ENCODE data around the gene ELMO1.

The ELMO1 gene

DNA sequence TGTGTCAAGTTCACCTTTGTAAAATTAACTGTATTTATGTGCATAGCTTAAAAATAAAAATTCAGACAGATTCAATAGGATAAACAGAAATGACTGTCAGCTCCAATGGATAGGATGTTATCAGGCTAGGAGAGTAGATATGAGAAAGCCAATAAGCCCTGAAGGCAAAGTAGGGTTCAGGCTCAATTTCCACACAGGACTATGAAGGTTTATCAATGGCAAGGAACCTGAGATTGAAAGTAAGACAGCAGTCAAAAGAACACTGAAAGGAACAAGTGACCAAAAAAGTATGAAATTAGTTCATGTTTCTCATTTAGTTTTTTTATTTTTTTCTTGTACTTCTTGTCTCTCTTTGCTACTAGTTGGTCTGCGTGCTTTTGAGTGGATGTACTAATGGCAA is 121.4 kb downstream of the ELMO1 start:
- TF ChIP-seq, protein P1, sequence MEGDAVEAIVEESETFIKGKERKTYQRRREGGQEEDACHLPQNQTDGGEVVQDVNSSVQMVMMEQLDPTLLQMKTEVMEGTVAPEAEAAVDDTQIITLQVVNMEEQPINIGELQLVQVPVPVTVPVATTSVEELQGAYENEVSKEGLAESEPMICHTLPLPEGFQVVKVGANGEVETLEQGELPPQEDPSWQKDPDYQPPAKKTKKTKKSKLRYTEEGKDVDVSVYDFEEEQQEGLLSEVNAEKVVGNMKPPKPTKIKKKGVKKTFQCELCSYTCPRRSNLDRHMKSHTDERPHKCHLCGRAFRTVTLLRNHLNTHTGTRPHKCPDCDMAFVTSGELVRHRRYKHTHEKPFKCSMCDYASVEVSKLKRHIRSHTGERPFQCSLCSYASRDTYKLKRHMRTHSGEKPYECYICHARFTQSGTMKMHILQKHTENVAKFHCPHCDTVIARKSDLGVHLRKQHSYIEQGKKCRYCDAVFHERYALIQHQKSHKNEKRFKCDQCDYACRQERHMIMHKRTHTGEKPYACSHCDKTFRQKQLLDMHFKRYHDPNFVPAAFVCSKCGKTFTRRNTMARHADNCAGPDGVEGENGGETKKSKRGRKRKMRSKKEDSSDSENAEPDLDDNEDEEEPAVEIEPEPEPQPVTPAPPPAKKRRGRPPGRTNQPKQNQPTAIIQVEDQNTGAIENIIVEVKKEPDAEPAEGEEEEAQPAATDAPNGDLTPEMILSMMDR (IDR thresholded peaks at IDR 0.05; ENCODE audit: low read depth, low read length): no peak
- Histone ChIP-seq H3K27ac (no peak overlapping the region), H3K4me3 (ENCODE audit: low read depth, low read length) (no peak overlapping the region), H3K36me3 (no peaks in the 10 kb centered on the region), H3K9me3 (ENCODE audit: severe bottlenecking) (no peaks in the 10 kb centered on the region), H3K27me3 (ENCODE audit: insufficient read depth, low read depth, severe bottlenecking) (no peaks in the 10 kb centered on the region)
- DNase-seq: no peak

DNA sequence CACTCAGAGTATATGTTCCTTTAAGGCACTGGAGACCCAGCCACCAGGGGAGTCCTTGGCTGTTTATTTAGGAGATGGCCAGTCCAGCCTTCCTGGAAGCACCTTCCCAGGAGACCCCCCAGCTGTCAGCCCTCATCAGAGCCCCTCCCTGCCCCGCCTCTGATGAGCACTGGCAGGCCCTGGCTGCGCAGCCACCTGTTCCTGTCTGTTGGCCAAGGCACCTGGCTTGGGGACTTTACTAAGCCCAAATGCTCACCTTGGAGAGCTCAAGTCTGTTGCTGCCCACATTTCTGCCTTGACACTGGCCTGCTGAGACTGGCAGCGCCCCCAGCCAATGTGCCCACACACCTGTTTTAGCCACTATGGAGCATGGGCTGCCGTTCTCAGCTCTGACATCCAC is 124.7 kb downstream of the ELMO1 start:
- H3K27me3 ChIP-seq (ENCODE audit: insufficient read depth, low read depth, severe bottlenecking): no peaks in the 10 kb centered on the region
- DNase-seq: peak; percentile 13
- TF ChIP-seq, protein P1 (IDR thresholded peaks at IDR 0.05; ENCODE audit: low read depth, low read length): no peak
- no peak overlapping the region for H3K27ac ChIP-seq
- H3K36me3 ChIP-seq: no peaks in the 10 kb centered on the region
- H3K4me3 ChIP-seq (ENCODE audit: low read depth, low read length): no peak overlapping the region
- H3K9me3 ChIP-seq (ENCODE audit: severe bottlenecking): no peaks in the 10 kb centered on the region

DNA sequence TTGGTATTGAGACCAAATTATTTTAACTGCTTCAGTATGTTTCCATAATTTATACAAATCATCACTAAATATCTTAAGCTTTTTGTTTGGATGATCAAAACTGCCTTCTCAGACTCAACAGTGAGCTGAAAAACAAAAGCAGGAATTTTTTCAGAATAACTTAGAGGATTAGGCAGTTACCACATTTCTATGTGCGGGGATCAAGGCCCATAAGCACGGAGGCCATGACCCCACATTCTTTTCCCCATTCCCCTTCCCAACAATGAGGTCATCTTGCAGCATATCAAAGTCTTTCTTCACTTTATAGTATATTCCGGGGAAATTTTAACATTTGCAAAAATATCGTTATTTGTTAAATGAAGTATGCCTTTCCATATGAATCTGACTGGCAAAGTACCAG is 125.8 kb downstream of the ELMO1 start:
- no peak overlapping the region for H3K27ac ChIP-seq
- H3K9me3 ChIP-seq (ENCODE audit: severe bottlenecking): no peaks in the 10 kb centered on the region
- H3K4me3 ChIP-seq (ENCODE audit: low read depth, low read length): no peak overlapping the region
- no peaks in the 10 kb centered on the region for H3K36me3 ChIP-seq
- H3K27me3 ChIP-seq (ENCODE audit: insufficient read depth, low read depth, severe bottlenecking): no peaks in the 10 kb centered on the region
- TF ChIP-seq, protein P1 (IDR thresholded peaks at IDR 0.05; ENCODE audit: low read depth, low read length): no peak
- no peak for DNase-seq

DNA sequence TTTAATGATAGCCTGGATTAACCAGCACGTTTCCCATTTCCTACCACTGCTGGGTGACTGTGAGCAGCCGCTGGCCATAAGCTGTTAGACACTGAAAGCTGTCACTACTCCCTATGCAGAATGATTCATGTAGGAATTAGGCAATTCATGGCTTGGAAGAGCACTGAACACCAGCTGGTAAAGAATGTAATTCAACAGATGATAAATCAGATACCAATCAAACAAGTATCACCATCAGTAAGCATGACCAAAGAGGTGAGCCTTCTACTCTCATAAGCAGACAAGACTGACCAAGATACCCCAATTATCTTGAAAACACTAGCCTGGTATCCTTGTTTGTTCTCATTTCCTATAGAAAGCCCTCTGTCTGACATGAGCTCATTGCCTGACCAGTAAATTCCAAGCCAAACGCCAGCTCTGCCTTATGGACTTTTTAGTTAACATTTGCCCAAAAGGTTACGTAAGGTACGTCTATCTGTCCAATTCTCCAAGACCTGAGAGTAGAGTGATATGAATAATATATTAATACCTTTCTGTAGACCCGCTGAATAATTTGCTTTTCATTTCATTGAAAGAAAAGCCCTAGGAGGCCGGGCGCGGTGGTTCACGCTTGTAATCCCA is 127.7 kb downstream of the ELMO1 start:
- no peaks in the 10 kb centered on the region for H3K27me3 ChIP-seq (ENCODE audit: insufficient read depth, low read depth, severe bottlenecking)
- TF ChIP-seq, protein P1 (IDR thresholded peaks at IDR 0.05; ENCODE audit: low read depth, low read length): no peak
- H3K9me3 ChIP-seq (ENCODE audit: severe bottlenecking): no peaks in the 10 kb centered on the region
- H3K4me3 ChIP-seq (ENCODE audit: low read depth, low read length): no peak overlapping the region
- no peaks in the 10 kb centered on the region for H3K36me3 ChIP-seq
- peak; percentile 55 for DNase-seq
- H3K27ac ChIP-seq: peak overlapping the region; percentile 9; the same call in 1 of the 2 replicates

DNA sequence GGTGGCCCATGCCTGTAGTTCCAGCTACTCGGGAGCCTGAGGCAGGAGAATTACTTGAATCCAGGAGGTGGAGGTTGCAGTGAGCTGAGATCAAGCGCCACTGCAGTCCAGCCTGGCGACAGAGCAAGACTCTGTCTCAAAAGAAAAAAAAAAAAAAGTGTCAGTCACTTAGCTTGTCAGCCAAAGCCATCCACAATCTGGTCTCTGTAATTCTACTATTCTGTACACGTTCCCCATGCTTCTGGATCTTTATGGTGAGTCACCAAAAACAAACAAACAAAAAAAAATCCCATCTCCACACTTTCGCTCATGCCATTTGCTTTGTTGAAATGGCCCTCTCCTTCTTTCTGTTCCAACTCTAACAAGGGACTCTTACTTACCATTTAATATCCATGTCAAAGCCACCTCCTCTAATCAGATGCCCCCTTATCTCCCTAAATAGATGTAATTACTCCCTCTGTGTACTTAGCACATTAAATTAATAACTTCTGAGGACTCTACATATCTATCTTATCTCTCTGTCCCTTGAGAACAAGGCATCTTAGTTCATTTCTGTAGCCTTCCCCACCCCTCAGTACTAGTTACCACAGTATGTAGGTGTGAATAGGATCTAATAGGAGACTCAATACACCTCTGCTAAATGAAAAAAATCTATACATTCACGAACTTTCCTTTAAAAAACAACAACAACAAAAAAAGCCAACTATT is 128.4 kb downstream of the ELMO1 start:
- H3K27ac ChIP-seq: peak overlapping the region; percentile 47
- no peaks in the 10 kb centered on the region for H3K9me3 ChIP-seq (ENCODE audit: severe bottlenecking)
- no peak overlapping the region for H3K4me3 ChIP-seq (ENCODE audit: low read depth, low read length)
- no peaks in the 10 kb centered on the region for H3K27me3 ChIP-seq (ENCODE audit: insufficient read depth, low read depth, severe bottlenecking)
- TF ChIP-seq, protein P1 (IDR thresholded peaks at IDR 0.05; ENCODE audit: low read depth, low read length): no peak
- no peaks in the 10 kb centered on the region for H3K36me3 ChIP-seq
- DNase-seq: no peak

All from WERI-Rb-1 (cell line).